HG03196 (cell line): ENCODE measurements around the gene PTPRQ.

ENCODE experiments used
- ATAC-seq: cut with Tn5 transposase; IDR thresholded peaks from one replicate; pipeline ENCODE4 v1.9.1; 2021; ENCODE audit not compliant: unreplicated experiment

Gene PTPRQ

GRCh38 chr12:80551897-80552296 lies 107.9 kb downstream of the PTPRQ start:
- ATAC-seq: no peak

GRCh38 chr12:80553316-80553715 lies 109.3 kb downstream of the PTPRQ start:
- no peak for ATAC-seq

- no peak for ATAC-seq
These were observed 112.5 kb downstream of the PTPRQ start for GRCh38 chr12:80556566-80556965.

- no peak for ATAC-seq
These were observed 115.7 kb downstream of the PTPRQ start for GRCh38 chr12:80559766-80560165.

- ATAC-seq: no peak
These were observed 121.2 kb downstream of the PTPRQ start for GRCh38 chr12:80565271-80565670.

GRCh38 chr12:80567401-80567800 lies 123.4 kb downstream of the PTPRQ start:
- ATAC-seq: no peak

- ATAC-seq: no peak
These were observed 132.8 kb downstream of the PTPRQ start for GRCh38 chr12:80576641-80577418.

- ATAC-seq: no peak
These were observed 136.2 kb downstream of the PTPRQ start for GRCh38 chr12:80580254-80580653.

- no peak for ATAC-seq
These were observed 137.7 kb downstream of the PTPRQ start for GRCh38 chr12:80581783-80582182.

GRCh38 chr12:80582431-80582830 lies 138.4 kb downstream of the PTPRQ start:
- ATAC-seq: no peak

- ATAC-seq: no peak
These were observed 145.0 kb downstream of the PTPRQ start for GRCh38 chr12:80589077-80589476.

GRCh38 chr12:80590085-80590484 lies 146.1 kb downstream of the PTPRQ start:
- ATAC-seq: no peak

- ATAC-seq: no peak
These were observed 149.7 kb downstream of the PTPRQ start for GRCh38 chr12:80593766-80594165.

- ATAC-seq: no peak
These were observed 152.5 kb downstream of the PTPRQ start for GRCh38 chr12:80596509-80596908.

- no peak for ATAC-seq
These were observed 154.1 kb downstream of the PTPRQ start for GRCh38 chr12:80598004-80598606.

GRCh38 chr12:80602455-80602854 lies 158.4 kb downstream of the PTPRQ start:
- no peak for ATAC-seq

GRCh38 chr12:80607361-80608135 lies 163.5 kb downstream of the PTPRQ start:
- ATAC-seq: no peak

- no peak for ATAC-seq
These were observed 173.7 kb downstream of the PTPRQ start for GRCh38 chr12:80617733-80618132.

GRCh38 chr12:80620281-80620680 lies 176.2 kb downstream of the PTPRQ start:
- no peak for ATAC-seq

- no peak for ATAC-seq
These were observed 178.2 kb downstream of the PTPRQ start for GRCh38 chr12:80622271-80622670.

GRCh38 chr12:80625051-80625450 lies 181.0 kb downstream of the PTPRQ start:
- no peak for ATAC-seq

- no peak for ATAC-seq
These were observed 181.9 kb downstream of the PTPRQ start for GRCh38 chr12:80625901-80626300.
